HK-2 (cell line): ENCODE measurements around the gene GATD1.

ENCODE experiments used
- DNase-seq: peaks from one replicate; pipeline ENCODE4 v3.0.0-alpha.2; 2018; ENCODE audit not compliant: unreplicated experiment

The GATD1 gene

DNA sequence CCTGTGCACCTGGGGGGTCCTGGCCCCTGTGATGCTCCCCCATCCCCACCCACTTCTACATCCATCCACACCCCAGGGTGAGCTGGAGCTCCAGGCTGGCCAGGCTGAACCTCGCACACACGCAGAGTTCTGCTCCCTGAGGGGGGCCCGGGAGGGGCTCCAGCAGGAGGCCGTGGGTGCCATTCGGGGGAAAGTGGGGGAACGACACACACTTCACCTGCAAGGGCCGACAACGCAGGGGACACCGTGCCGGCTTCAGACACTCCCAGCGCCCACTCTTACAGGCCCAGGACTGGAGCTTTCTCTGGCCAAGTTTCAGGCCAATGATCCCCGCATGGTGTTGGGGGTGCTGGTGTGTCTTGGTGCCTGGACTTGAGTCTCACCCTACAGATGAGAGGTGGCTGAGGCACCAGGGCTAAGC is 50.0 kb downstream of the GATD1 start:
- DNase-seq, result no peak

DNA sequence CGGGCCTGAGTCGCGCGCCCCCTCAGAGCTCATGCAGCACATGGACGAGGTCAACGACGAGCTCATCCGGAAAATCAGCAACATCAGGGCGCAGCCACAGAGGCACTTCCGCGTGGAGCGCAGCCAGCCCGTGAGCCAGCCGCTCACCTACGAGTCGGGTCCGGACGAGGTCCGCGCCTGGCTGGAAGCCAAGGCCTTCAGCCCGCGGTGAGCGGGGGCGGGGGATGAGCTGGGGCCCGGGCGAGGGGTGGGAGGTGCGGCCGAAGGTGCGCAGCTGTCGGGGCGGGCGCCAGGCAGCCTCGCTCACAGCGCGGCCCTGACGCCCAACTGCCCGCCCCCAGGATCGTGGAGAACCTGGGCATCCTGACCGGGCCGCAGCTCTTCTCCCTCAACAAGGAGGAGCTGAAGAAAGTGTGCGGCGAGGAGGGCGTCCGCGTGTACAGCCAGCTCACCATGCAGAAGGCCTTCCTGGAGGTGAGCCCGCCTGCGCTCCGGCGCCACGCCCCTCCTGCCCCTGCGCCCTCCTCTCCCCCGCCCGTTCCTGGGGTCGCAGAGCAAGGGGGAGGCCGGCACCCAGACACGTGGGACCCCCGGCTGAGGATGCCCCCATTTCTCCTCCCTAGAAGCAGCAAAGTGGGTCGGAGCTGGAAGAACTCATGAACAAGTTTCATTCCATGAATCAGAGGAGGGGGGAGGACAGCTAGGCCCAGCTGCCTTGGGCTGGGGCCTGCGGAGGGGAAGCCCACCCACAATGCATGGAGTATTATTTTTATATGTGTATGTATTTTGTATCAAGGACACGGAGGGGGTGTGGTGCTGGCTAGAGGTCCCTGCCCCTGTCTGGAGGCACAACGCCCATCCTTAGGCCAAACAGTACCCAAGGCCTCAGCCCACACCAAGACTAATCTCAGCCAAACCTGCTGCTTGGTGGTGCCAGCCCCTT is 50.7 kb downstream of the GATD1 start:
- DNase-seq, result no peak

- DNase-seq, result no peak
These were observed 51.6 kb downstream of the GATD1 start for GRCh38 chr11:725624-726202.

GRCh38 chr11:724778-725386 is 52.4 kb downstream of the GATD1 start:
- no peak for DNase-seq

- no peak for DNase-seq
These were observed 53.1 kb downstream of the GATD1 start for GRCh38 chr11:724049-724777.

- DNase-seq, result no peak
These were observed 54.0 kb downstream of the GATD1 start for GRCh38 chr11:723120-723883.

- DNase-seq, result no peak
These were observed 54.9 kb downstream of the GATD1 start for GRCh38 chr11:722346-722811.

GRCh38 chr11:721741-722345 is 55.4 kb downstream of the GATD1 start:
- DNase-seq, result no peak

GRCh38 chr11:721247-721740 is 56.0 kb downstream of the GATD1 start:
- no peak for DNase-seq

GRCh38 chr11:720642-721246 is 56.5 kb downstream of the GATD1 start:
- no peak for DNase-seq

GRCh38 chr11:720017-720641 is 57.2 kb downstream of the GATD1 start:
- DNase-seq, result no peak

- DNase-seq, result no peak
These were observed 57.9 kb downstream of the GATD1 start for GRCh38 chr11:719214-720016.
